HG02759 (cell line): ENCODE data around the gene LRRC28.

Source experiments
- ATAC-seq: cut with Tn5 transposase; IDR thresholded peaks from one replicate; pipeline ENCODE4 v1.9.1; 2021; ENCODE audit warnings: mild to moderate bottlenecking, moderate library complexity; ENCODE audit not compliant: unreplicated experiment

The LRRC28 gene

GRCh38 chr15:99413955-99414754 lies 162.9 kb downstream of the LRRC28 start:
- ATAC-seq, result no peak

GRCh38 chr15:99414755-99415731 lies 163.8 kb downstream of the LRRC28 start:
- no peak for ATAC-seq

GRCh38 chr15:99416191-99417188 lies 165.2 kb downstream of the LRRC28 start:
- no peak for ATAC-seq

DNA sequence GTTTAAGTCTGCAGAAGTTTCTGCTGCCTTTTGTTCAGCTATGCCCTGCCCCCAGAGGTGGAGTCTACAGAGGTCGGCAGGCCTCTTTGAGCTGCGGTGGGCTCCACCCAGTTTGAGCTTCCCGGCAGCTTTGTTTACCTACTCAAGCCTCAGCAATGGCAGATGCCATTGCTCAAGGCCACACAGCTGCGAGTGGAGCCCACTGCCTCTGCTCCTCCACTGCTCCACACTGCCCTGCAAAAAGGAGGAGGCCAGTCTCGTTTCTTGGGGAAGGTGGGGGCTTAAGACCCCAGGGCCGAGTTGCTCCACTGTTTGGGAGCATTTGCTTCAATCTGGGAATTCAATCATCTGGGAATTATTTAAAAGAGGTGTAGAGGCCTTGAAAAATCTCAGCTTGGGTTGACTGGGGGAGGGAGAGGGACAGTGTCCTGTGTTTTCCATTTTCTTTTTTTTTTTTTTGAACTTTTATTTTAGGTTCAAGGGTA lies 169.9 kb downstream of the LRRC28 start:
- ATAC-seq, result no peak

DNA sequence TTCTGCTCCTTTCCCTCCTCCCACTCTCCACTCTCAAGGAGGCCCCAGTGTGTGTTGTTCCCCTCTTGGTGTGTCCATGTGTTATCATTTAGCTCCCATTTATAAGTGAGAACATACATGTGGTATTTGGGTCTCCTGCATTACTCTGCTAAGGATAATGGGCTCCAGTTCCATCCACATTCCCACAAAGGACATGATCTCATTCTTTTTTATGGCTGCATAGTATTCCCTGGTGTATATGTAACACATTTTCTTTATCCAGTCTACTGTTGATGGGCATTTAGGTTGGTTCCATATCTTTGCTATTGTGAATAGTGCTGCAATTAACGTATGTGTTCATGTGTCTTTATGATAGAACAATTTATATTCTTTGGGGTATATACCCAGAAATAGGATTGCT lies 170.5 kb downstream of the LRRC28 start:
- ATAC-seq, result no peak

- no peak for ATAC-seq
Observed at GRCh38 chr15:99423186-99424130, 172.2 kb downstream of the LRRC28 start.

GRCh38 chr15:99424131-99424571 lies 172.9 kb downstream of the LRRC28 start:
- ATAC-seq, result no peak

GRCh38 chr15:99424978-99425656 lies 173.8 kb downstream of the LRRC28 start:
- ATAC-seq, result peak; percentile 86

DNA sequence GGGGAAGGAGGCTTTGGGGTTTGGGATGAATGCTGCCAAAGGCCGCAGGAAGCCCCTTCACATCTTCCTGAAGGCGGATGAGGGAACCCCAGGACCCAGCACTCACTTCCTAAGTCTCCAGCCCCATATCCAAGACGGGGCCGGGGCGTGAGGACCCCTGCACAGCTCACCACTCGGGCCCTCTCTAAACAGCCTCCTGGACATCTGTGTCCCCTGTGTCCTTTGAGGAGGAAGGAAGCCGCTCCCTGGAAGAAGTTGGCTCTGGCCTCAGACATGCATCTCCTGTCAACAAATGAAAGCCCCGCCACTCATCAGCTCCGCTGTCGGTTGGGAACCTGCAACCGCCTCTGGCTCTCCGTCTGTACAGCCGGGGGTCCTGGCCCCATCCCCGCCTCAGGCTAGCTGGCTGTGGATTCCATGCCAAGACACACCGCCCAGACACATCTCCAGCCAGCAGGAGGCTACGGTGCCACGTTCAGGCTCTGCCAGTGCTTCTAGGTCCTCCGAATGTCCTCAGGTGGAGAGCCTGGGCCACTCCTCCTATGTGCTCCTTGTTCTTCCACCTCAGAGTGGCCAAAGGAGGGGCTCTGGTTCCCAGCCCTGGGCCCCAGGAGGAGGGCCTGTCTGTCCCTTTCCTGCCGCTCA lies 174.5 kb downstream of the LRRC28 start:
- no peak for ATAC-seq

DNA sequence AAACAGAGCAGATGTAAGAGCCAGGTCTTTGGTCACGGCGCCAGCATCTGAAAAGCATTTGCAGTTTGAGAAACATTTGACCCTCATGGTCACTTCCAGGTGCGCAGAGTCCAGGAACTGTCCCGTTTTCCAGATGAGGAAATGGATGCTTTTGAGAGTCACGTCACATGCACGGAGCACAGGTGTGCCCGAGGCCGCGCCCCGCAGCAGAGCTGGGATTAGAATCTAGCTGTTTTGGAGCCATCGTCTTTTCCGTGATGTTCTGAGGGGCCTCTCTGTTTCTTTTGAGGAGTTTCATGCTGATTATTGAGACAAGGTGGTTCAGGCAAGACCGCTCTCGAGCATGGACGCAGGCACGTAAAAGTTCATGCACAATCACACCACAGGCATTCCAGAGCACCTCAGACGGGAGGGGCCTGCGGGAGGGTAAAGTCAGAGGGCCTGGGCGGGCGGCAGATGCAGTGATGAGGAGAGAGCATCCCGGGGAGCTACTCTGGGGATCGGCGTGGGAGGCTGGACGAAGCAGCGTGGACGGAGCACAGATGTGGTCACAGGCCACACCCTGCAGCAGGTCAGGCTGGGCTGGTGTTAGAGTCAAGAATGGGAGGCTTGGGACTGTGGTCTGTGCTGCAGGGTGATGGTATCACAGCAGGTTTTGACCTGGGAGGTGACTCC lies 175.3 kb downstream of the LRRC28 start:
- ATAC-seq, result no peak

DNA sequence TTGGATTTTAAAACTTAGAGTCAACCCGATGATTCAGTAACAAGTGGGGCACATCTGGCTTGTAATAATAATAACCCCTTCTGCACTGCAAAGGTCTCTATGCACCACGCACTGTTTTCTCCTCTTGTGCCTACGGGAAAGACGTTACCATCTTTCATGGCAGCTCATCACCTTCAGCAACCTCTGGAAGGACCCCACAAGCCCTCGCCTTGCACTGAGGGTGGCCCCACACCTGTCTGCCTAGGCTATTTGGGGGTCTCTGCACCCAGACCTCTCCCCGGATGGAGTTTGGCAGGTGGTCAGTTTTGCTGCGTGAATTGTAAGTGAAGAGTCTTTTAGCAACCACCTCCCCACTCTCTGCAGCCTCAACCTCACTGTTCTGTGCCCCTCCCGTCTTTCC lies 175.9 kb downstream of the LRRC28 start:
- no peak for ATAC-seq

DNA sequence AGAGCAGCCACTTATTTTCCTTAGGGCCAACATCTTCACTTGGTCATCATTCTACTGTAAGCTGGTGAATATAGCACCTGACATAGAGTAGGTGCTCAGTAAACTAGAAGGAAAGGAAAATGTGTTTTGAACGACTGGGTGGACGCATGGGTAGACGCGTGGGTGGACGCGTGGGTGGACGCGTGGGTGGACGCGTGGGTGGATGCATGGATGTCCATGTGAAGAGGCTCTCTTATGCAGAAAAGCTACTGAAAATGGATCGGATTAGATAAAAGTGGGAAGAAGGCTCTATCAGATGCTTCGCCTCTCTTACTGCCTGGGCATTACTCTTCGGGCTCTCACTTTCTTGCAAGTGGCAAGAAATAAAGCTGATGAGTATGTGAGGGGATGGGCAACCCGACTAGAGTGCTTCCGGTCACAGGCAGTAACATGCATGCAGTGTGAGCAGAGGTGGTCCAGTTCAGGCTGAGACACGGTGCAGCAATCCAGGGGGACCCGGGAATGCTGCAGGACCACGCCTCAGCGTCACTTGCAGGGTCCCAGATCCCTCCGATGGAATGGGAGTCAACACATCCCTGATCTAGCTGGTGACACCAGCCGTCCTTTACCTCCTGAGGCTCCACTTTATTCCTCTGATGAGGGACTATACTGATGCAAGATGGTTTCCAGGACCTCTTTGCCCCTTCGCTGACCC lies 176.5 kb downstream of the LRRC28 start:
- ATAC-seq, result no peak

DNA sequence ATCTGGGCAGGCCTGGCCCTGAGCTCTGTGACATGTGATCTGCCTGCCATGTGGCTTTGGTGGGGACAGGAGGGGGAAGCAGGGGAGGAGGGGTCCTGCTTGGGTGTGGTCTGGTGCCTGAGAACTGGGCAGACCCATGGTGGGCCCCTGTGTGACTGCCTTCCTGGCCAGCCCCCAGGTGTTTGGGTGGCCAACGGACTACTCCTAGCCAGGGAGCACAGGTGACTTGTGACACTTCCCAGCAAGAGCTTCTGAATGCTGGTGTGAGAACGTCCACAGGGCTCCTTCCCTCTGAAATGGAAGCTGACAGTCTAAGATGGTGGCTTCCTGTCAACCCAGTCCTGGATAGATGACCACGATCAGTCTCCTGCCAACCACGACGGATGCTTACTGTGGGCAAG lies 178.4 kb downstream of the LRRC28 start:
- no peak for ATAC-seq

DNA sequence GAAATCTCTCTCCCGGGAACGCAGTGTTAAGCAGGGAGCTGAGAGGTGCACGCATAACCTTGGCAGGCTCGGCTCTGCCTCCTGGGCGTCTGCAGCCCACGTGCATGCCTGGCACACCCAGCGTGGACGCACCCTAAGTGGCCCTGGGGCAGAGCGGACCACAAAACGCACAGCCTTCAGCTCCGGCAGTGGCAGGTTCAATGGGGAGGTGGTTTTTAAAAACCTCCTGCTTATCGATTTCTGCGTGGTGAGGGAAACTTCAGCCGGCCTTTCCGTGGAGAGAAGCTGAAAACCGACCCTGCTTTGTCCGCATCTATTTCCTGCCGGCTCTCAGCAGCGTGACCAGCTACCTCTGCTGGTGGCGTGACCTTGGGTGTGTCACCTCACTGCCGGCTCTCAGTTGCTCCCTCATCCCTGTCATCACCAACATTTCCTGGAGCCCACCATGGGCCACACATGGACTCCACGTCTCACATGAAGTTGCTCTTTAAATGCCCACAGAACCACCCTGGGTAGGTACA lies 179.7 kb downstream of the LRRC28 start:
- no peak for ATAC-seq

DNA sequence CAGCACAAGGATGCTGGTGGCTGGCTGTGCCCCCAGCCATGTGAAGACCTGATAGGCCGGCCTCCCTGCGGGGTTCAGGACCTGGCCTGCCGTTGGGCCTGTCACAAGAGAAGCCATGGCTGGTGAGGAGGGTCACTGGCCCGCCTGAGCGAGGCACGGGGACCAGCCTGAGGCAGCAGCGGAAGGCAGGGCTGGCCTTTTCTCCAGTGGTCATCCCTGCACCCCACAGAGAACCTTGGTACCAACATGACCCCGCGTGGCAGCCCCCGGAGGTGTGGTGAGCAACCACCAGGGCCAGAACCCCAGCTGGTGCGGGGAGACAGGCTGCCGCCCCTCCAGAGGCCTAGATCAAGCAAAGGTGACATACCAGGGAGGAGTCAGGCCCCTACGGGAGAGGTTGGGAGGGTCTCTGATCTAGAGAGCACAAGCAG lies 180.4 kb downstream of the LRRC28 start:
- ATAC-seq, result no peak

DNA sequence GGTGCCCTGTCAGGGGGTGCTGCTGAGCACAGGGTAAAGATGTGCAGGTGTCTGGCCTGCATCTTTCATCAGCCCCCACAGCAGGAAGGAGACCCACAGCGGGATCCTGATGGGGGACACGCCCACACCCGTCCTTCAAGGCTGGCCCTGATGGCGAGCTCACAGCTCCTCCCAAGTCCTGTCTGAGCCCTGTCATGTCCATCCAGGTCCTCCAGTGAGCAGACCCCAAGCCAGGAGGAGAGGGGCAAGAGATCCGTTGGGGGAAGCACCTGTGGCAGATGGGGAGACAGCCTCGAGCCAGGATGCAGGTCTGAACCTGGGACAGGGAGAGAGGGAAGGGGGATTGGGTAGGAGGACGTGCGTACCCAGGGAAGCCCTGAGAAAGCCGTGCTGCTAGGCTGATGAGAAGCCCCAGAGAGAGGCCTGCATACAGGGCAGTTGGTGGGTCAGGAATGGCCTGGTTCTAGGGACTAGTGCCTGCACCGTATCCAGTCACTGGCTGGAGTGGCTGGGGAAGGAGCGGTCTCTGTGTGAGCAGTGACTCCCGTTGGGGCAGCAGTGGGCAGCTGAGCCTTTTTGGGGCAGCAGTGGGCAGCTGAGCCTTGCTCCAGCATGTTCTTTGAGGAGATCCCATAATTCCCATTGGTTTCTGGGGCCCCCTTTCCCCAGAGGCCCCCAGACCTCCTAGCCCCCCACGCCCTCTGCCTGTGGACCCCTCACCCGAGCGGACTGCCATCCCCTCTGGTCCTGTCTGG lies 181.2 kb downstream of the LRRC28 start:
- no peak for ATAC-seq
